NT2/D1 (cell line): ENCODE measurements around the gene AMBRA1.

Experiments used
- YY1 ChIP-seq: IDR thresholded peaks from 2 replicates; pipeline ENCODE4 v1.6.1; 2011; ENCODE audit not compliant: insufficient read length, insufficient read depth
- ZNF274 ChIP-seq: IDR thresholded peaks from 2 replicates; pipeline ENCODE4 v1.6.1; 2011; ENCODE audit warnings: mild to moderate bottlenecking, low read depth, low read length

DNA sequence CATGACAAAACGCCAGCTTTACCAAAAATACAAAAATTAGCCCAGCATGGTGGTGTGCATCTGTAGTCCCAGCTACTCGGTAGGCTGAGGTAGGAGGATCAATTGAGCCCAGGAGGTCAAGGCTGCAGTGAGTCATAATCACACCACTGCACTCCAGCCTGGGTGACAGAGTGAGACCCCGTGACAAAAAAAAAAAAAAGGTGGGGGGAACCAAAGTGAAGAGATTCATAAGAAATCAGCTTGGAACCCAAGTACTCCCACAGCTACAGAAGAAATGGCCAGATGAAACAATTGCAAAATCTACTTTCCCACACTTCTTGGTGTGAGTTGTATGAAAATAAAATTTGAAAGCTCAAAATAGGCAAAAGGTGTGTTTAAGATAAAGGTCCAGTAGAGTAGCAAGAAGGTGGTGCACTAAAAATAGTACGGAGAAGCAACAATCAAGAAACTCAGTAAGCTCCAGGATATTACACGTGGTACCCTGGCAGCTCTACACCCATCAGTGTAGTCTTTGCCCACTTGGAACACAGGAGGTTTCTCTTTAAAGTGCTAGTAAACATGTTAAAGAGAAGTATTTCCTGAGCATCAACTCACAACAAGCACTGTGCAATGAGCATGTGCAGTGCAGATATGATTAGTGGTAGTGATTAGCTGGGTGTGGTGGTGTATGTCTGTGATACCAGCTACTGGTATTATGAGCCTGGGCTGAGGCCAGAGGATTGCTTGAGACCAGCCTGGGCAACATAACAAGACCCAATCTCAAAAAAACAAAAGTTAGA, 17.9 kb upstream of the AMBRA1 start:
- TF ChIP-seq ZNF274, result no peak
- TF ChIP-seq YY1, result no peak
